ENCODE measurements around the gene GSTO1.
"Not testable (repeated sequence)": the region's sequence is repeated elsewhere in the genome, so short reads cannot be mapped to it uniquely, and the experiment has no call there.

Gene GSTO1

GRCh38 chr10:104254493-104255310, at the start of gene GSTO1:
GSTO1 (plus strand) TSS chr10:104254892; CDS start chr10:104254929, 37 bp downstream.
- DNase-seq: no peak

DNA sequence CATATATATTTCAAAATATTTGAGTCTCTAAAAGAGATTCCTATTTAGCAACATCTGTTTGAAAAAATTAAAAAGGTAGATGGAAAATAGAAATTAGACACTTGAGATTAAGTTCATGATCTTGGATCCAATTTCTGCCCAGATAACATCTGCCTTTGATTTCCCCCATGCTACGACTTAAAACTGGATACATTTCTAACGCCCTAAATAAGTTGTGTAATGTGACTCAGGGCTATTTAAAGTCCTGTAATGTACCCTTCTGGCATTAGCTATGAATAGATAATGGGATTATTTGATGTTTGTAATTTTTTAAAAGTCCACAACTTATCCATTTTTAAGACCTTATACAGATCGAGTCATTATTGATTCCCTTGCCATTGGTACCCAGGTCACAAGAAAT, 46.0 kb upstream of the GSTO1 start:
- no peak for DNase-seq

DNA sequence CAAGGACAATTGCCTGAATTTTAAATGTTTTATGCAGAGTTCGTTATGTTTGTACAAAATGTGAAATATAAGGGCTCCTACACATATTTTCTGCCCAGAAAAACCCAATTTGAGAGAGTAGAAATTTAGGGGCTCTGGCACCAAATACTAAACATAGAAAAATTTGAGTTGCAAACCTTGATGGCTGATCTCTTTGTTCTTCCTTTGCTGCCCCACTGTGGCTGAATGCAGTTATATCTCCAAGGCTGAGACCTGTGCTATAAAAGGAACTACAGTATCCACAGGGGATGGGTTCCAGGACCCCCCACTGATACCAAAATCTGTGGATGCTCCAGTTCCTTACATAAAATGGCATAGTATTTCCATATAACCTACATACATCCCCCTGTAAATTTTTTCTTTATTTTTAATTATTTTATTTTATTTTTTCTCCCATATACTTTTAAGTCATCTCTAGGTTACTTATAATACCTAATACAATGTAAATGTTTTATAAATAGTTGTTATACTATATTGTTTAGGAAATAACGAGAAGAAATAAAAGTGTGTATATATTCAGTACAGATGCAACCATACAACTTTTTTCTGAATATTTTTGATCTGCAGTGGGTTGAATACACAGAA, 45.0 kb upstream of the GSTO1 start:
- DNase-seq: no peak

DNA sequence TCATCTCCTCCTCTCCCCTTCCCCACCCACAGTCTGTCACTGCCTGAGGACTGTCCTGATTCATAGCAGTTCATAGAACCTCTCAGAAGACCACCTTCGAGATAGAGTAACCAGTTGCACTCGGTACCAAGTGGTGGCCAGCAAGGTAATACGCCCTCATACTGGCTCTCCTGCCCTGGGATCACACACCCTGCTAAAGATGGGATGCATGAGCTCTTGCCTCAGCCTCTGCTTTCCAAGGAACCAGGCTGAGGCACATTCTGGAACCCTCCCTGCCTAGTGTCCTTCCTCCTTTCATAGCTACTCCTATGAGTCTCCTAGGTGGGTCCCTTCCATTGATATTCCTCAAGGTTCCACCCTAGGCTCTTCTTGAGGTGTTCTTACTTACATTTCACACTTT, 38.1 kb upstream of the GSTO1 start:
- no peak for DNase-seq

- DNase-seq: no peak
These were observed 35.9 kb upstream of the GSTO1 start for GRCh38 chr10:104218751-104219150.

DNA sequence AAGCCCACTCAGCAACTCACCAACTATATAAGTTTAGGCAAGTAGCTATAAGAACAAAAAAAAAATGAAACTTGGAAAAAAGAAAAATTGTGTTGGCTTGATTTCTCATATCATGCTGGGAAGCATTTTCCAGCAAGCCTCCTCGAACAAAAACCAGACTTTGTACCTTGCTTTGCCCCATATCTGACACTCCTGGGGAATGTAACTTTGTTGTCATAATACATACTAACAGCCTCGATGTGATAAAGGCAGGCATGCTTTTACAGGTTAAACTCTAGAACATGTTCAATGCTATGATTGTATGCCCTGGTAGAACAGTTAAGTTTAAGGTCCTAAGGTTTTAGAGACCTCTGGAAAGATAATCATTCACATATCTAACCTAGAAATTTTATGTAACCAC, 34.2 kb upstream of the GSTO1 start:
- DNase-seq: no peak

GRCh38 chr10:104223304-104223703, 31.4 kb upstream of the GSTO1 start:
- DNase-seq: no peak

DNA sequence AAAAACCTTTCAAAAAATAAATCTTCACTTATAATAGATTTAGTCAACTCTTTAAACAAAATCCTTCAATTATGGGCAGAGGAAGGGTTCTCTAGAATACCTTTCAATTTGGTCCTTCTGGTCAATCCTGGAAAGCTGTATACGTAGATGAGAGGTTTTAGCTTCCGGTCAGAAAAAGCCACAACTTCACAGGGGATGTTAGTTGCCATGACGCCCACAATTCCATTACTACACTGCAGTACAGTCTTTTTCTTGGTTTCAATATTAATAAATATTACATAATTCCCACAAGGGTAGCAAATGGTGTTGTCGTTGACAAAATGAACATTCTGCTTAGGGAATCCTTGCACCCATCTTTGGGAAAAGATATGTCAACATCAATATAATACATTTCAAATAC, 24.2 kb upstream of the GSTO1 start:
- no peak for DNase-seq

GRCh38 chr10:104231784-104232612, 22.7 kb upstream of the GSTO1 start, which contains the start of gene CFAP43:
CFAP43 (minus strand) TSS chr10:104232364; CDS start chr10:104232246, 118 bp downstream.
- DNase-seq: peak; percentile 50

DNA sequence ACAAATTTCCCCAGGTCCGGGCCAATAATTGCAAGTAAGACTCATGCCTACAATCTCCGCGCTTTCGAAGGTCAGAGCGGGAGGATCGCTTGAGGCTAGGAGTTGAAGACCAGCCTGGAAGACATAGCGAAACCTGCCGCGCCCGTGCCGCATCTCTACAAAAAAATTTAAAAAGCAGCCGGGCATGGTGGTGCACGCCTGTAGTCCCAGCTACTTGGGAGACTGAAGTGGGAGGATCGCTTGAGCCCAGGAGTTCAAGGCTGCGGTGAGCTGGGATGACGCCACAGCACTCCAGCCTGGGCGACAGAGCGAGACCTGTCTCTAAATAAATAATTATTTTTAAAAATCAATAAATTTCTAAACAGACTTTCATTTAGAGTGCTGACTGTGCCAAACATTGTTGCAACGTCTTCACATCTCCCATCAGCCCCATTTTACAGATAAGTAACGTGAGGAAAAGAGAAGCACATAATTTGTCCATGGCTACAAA, 22.0 kb upstream of the GSTO1 start:
- DNase-seq: no peak

GRCh38 chr10:104233817-104234216, 20.9 kb upstream of the GSTO1 start:
- no peak for DNase-seq

GRCh38 chr10:104234934-104235333, 19.8 kb upstream of the GSTO1 start:
- no peak for DNase-seq

- no peak for DNase-seq
These were observed 18.9 kb upstream of the GSTO1 start for GRCh38 chr10:104235801-104236200.

DNA sequence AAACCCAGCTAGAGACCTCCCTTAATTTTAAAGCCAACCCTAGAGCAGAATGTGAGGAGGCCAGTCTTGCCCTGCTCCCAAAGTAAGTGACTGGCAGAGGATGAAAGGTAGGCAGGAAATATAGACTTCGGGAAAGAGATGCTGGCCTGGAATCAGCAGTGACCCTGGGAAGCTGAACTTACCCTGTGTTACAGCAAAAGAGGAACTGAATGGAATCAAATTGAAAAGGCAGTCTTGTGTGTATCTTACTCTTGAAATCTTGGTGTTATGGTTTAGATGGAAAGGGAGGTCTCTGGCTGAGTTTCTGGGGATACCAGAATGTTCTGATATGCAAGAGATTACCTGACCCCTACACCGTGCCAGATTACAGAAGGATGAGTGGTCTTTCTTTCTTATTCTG, 14.6 kb upstream of the GSTO1 start:
- DNase-seq: no peak

GRCh38 chr10:104242545-104242944, 12.1 kb upstream of the GSTO1 start:
- DNase-seq: no peak

- DNase-seq: not testable (repeated sequence)
These were observed 11.7 kb upstream of the GSTO1 start for GRCh38 chr10:104243009-104243408.

DNA sequence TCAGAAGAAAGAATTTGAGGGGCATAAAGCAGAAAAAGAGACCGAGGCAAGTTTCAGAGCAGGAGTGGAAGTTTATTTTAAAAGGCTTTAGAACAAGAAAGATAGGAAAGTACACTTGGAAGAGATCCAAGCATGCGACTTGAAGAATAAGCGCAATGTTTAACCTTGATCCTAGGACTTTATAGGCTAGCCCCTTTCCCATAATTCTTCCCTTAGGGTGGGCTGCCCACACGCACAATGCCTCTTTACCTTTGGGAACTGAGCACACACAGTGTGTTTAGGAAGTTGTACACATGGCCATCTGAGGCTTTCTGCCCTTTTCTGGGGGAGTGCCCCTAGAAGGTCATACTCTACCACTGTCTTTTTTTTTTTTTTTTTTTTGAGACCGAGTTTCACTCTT, 11.2 kb upstream of the GSTO1 start:
- DNase-seq: no peak

DNA sequence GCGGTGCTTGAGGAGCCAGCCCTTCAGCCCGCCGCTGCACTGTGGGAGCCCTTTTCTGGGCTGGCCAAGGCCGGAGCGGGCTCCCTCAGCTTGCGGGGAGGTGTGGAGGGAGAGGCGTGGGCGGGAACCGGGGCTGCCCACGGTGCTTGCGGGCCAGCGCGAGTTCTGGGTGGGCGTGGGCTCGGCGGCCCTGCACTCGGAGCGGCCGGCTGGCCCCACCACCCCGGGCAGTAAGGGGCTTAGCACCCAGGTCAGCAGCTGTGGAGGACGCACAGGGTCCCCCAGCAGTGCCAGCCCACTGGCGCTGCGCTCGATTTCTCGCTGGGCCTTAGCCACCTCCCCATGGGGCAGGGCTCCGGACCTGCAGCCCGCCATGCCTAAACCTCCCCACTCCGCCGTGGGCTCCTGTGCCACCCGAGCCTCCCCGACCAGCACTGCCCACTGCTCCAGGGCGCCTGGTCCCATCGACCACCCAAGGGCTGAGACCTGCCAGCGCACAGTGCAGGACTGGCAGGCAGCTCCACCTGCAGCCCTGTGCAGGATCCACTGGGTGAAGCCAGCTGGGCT, 9.5 kb upstream of the GSTO1 start:
- no peak for DNase-seq

DNA sequence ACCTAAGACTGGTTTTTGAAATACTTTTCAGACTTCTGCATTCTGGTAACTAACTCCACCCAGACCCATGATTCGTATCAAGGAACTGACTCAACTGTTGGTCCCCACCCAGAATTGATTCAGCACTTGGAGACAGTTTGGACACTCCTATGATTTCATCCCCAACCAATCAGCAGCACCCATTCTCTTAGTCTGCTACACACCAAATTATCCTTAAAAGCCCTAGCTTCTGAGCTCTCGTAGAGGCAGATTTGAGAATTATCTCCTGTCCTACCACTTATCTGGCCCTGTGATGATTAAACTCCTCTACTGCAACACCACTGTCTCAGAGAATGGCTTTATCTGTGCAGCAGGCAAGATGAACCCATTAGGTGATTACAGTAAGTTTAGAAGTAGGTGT, 7.7 kb upstream of the GSTO1 start:
- no peak for DNase-seq

- DNase-seq: no peak
These were observed 7.1 kb upstream of the GSTO1 start for GRCh38 chr10:104247513-104248146.

DNA sequence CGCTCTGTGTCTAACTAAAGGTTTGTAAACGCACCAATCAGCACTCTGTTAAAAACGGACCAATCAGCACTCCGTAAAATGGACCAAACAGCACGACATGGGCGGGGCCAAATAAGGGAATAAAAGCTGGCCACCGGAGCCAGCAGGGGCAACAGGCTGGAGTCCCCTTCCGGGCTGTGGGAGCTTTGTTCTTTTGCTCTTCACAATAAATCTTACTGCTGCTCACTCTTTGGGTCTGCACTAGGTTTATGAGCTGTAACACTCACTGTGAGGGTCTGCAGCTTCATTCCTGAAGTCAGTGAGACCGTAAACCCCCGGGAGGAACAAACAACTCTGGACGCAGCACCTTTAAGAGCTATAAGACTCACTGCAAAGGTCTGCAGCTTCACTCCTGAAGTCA, 5.8 kb upstream of the GSTO1 start:
- DNase-seq: not testable (repeated sequence)

DNA sequence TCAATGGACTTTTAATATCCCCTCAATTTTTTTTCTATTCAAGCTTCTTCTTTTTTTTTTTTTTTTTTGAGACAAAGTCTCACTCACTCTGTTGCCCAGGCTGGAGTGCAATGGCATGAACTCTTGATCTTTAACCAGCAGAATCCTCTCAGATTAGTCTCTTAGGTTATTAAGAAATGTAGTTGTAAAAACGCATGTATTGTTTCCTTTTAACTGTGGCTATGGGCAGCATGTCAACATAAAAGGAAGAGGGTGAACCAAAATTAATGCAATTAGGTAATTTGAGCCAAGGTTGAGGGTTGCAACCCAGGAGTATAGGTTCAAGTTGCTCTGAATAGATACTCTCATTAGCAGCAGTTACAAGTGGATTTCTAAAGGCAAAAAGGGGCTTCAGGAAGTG, 4.3 kb upstream of the GSTO1 start:
- DNase-seq: peak; percentile 33

DNA sequence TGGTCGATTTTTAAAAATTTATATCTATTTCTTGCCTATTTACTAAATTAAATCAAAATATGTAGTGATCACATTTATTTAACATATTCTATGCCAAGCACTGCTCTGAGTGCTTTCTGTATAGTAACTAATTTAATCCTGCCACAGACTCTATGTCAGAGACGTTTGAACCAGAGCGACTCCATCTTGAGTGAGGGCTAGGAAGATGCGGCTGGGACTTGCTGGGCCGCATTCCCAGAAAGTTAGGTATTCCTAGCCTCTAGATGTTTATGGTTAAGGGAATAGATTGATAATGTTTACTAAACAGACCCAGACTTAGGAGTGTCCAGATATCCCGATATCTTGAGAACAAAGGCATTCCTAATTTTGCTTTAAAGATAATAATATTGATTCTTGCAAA, 3.2 kb upstream of the GSTO1 start:
- DNase-seq: no peak

All from NCI-H1417 treated with DMSO at 0.1 percent for 48 hours (cell line).